ENCODE data around the gene PTPRF. TPM values are rescaled to one million over a fixed set of nuclear protein-coding genes. Genes with fewer than 3 reads are reported as not detected.

PTPRF gene
- total RNA-seq, 4 donors from 2014 or later = 104 to 243 (median 112) TPM

- Histone ChIP-seq H3K4me3 (no peak overlapping the region), H3K36me3 (peaks cover 1 to 100% (median 9%) of the 10 kb centered on the region in 3 donors), H3K4me1 (peaks cover 0 to 13% (median 0%) of the 10 kb centered on the region in 3 donors), H3K9me3 (no peaks in the 10 kb centered on the region), H3K27ac (no peak overlapping the region), H3K27me3 (no peaks in the 10 kb centered on the region)
- TF ChIP-seq POLR2A (IDR thresholded peaks at IDR 0.05) = no peak
- TF ChIP-seq CTCF (IDR thresholded peaks at IDR 0.05) = no peak
- WGBS, 2 donors = 93 to 95% methylated on average over 12 to 17 of the region's 31 CpGs
- no peak for DNase-seq
- intact Hi-C loops (cut with DNase I) = no loop called here
Observed at GRCh38 chr1:43597721-43598120, 67.0 kb downstream of the PTPRF start.

GRCh38 chr1:43598622-43599021 is 67.9 kb downstream of the PTPRF start:
- Histone ChIP-seq H3K27ac (no peak overlapping the region), H3K4me3 (no peak overlapping the region), H3K4me1 (peaks cover 0 to 18% (median 0%) of the 10 kb centered on the region in 3 donors), H3K9me3 (no peaks in the 10 kb centered on the region), H3K36me3 (peaks cover 0 to 100% (median 9%) of the 10 kb centered on the region in 3 donors), H3K27me3 (no peaks in the 10 kb centered on the region)
- WGBS, 2 donors = 91 to 100% methylated on average over 2 to 9 of the region's 11 CpGs
- no peak for TF ChIP-seq POLR2A (IDR thresholded peaks at IDR 0.05)
- no peak for TF ChIP-seq CTCF (IDR thresholded peaks at IDR 0.05)
- no peak for DNase-seq
- intact Hi-C loops (cut with DNase I) = no loop called here

DNA sequence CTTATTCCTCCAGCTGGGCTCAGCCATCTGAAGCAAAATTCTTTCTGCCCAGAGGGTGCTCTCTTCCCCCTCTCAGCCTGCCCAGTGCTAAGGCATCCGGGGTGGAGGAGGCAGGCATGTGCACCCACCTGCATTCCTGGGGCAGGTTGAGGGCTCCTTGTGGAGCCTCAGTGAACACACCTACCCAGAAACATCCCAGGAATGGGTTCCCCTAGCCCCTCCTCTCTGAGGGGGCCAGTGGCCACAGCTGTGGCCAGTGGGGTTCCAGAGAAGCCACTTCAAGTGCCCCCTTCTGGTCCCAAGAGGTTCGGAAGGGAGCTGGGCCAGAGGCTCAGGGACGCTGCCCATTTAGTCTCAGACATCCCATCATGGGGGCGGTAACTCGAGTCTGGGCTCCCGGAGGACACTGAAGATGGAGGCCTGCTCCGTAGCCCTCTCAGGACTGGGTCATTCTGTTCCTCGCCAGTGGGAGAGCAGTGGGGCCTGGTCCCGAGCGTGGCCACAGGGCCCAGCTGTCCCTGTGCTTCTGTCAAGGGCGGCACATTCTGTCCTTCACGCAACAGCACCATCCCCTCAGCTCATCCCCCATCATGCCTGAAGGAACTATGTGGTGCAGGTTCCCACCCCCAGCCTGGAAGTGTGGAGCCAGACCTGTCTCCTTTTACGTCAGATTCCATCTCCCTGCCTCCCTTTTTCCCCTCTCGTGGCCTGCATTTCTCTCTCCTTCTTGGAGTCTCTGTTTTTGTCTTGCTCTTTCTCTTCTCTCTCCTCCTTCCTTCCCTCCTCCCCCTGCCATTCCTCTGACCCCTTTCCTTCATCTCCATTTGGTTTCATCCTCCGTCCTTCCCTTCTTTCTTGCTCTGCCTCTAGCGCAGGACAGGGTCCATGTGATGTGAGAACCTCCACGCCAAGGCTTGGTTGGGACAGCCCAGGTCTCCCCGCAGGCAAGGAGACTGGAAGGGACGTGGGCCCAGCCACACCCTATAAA is 69.6 kb downstream of the PTPRF start:
- H3K27ac ChIP-seq = no peak overlapping the region
- H3K9me3 ChIP-seq = no peaks in the 10 kb centered on the region
- intact Hi-C loops (cut with DNase I) = no loop called here
- H3K4me3 ChIP-seq = no peak overlapping the region
- no peak for DNase-seq
- WGBS, 2 donors = 83 to 89% methylated on average over 6 to 11 of the region's 19 CpGs
- peaks cover 0 to 100% (median 18%) of the 10 kb centered on the region in 3 donors for H3K36me3 ChIP-seq
- H3K4me1 ChIP-seq = peaks cover 0 to 18% (median 0%) of the 10 kb centered on the region in 3 donors
- TF ChIP-seq CTCF (IDR thresholded peaks at IDR 0.05) = no peak
- TF ChIP-seq POLR2A (IDR thresholded peaks at IDR 0.05) = no peak
- no peaks in the 10 kb centered on the region for H3K27me3 ChIP-seq

DNA sequence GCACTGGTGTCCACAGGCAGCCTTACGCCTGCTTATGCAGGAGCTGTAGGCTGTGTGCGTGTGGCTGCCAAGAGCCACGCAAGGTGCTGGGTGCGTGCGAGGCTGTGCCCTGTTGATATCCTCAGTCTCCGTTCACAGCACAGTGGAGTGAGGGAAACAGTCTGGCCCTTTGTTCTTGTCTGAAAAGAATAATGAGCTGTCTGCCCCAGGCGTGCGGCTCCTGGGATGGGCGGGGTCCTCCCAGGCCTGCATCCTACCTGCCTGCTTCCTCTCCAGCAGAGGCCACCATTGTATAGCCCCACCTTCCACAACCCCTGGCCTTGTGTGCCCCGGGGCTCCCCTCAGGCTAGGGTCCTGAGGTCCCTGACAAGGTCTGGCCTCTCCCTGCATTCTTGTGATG is 72.3 kb downstream of the PTPRF start:
- Histone ChIP-seq H3K27ac (no peak overlapping the region), H3K36me3 (peaks cover 20 to 100% (median 27%) of the 10 kb centered on the region in 3 donors), H3K4me1 (peaks cover 0 to 18% (median 0%) of the 10 kb centered on the region in 3 donors), H3K9me3 (no peaks in the 10 kb centered on the region), H3K4me3 (no peak overlapping the region), H3K27me3 (no peaks in the 10 kb centered on the region)
- TF ChIP-seq POLR2A (IDR thresholded peaks at IDR 0.05) = no peak
- peak in 1 of 6 experiments; percentile 1 for TF ChIP-seq CTCF (IDR thresholded peaks at IDR 0.05)
- 37 to 50% methylated on average over 2 to 3 of the region's 10 CpGs for WGBS, 2 donors
- intact Hi-C loops (cut with DNase I) = no loop called here
- DNase-seq = no peak

DNA sequence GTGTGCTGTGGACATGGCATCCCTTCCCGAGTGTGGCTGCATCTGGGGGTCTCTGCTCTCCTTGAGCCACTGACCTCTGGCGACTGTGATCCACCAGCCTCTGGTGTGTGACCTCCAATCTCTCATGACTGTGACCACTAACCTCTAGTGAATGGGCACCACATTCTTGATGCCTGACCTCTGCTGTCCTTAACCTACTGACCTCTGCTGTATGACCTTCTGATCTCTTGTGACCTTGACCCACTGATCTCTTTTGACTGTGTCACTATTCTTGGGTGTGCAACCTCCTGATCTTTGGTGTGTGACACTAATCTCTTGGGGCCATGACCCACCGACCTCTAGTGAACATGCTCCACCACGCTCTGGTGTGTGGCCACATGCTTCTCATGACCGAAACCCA is 73.5 kb downstream of the PTPRF start:
- intact Hi-C loops (cut with DNase I) = no loop called here
- Histone ChIP-seq H3K4me3 (no peak overlapping the region), H3K27me3 (no peaks in the 10 kb centered on the region), H3K9me3 (no peaks in the 10 kb centered on the region), H3K36me3 (peaks cover 23 to 100% (median 33%) of the 10 kb centered on the region in 3 donors), H3K27ac (no peak overlapping the region), H3K4me1 (peaks cover 0 to 18% (median 0%) of the 10 kb centered on the region in 3 donors)
- DNase-seq = no peak
- no peak for TF ChIP-seq CTCF (IDR thresholded peaks at IDR 0.05)
- no peak for TF ChIP-seq POLR2A (IDR thresholded peaks at IDR 0.05)
- 81 to 84% methylated on average over 3 to 4 of the region's 5 CpGs for WGBS, 2 donors

Measured in esophagus squamous epithelium (tissue), 5 donors.